GOT3 (cell line): ENCODE data around the gene RPS21.
A peak's percentile ranks its signal among the peaks of the same experiment; 100 is the strongest.
"Not testable (repeated sequence)": the region's sequence is repeated elsewhere in the genome, so short reads cannot be mapped to it uniquely, and the experiment has no call there.

Experiments used
- DNase-seq: peaks from one replicate; lab custom pipeline; 2025; ENCODE audit warnings: mixed read lengths; lab: John Stamatoyannopoulos, UW

Gene RPS21

GRCh38 chr20:62365814-62366369, 21.0 kb upstream of the RPS21 start:
- no peak for DNase-seq

GRCh38 chr20:62366370-62367135, 20.4 kb upstream of the RPS21 start:
- DNase-seq, result no peak

- no peak for DNase-seq
These were observed 19.7 kb upstream of the RPS21 start, which contains the start of gene LAMA5 for GRCh38 chr20:62367136-62367632. LAMA5 (minus strand) TSS chr20:62367312; CDS start chr20:62367245, 67 bp downstream.

- DNase-seq, result no peak
These were observed 19.1 kb upstream of the RPS21 start for GRCh38 chr20:62367633-62368391.

- DNase-seq, result no peak
These were observed 18.4 kb upstream of the RPS21 start for GRCh38 chr20:62368392-62368975.

- DNase-seq, result peak; percentile 34
These were observed 17.7 kb upstream of the RPS21 start for GRCh38 chr20:62368976-62369814.

GRCh38 chr20:62369815-62370114, 17.1 kb upstream of the RPS21 start:
- DNase-seq, result no peak

GRCh38 chr20:62370115-62370806, 16.6 kb upstream of the RPS21 start:
- DNase-seq, result peak; percentile 75

- DNase-seq, result no peak
These were observed 15.9 kb upstream of the RPS21 start for GRCh38 chr20:62370807-62371587.

GRCh38 chr20:62371588-62372041, 15.3 kb upstream of the RPS21 start:
- no peak for DNase-seq

GRCh38 chr20:62372042-62372993, 14.6 kb upstream of the RPS21 start:
- DNase-seq, result no peak

GRCh38 chr20:62373631-62374179, 13.2 kb upstream of the RPS21 start:
- DNase-seq, result not testable (repeated sequence)

GRCh38 chr20:62374331-62375152, 12.4 kb upstream of the RPS21 start:
- DNase-seq, result no peak

GRCh38 chr20:62376112-62377063, 10.5 kb upstream of the RPS21 start:
- no peak for DNase-seq

GRCh38 chr20:62377064-62377461, 9.8 kb upstream of the RPS21 start:
- no peak for DNase-seq

GRCh38 chr20:62377615-62378178, 9.2 kb upstream of the RPS21 start:
- no peak for DNase-seq
